Measurements from ENCODE around the gene MEIOC.
"Not testable (repeated sequence)": the region's sequence is repeated elsewhere in the genome, so short reads cannot be mapped to it uniquely, and the experiment has no call there.

The MEIOC gene

GRCh38 chr17:44630703-44631102, 25.6 kb upstream of the MEIOC start:
- H3K4me3 ChIP-seq (ENCODE audit: low read length), result no peak overlapping the region
- no peak for TF ChIP-seq ZNF274 (IDR thresholded peaks at IDR 0.05; ENCODE audit: low read depth, low read length)

- H3K4me3 ChIP-seq (ENCODE audit: low read length), result no peak overlapping the region
- no peak for TF ChIP-seq ZNF274 (IDR thresholded peaks at IDR 0.05; ENCODE audit: low read depth, low read length)
Measured at GRCh38 chr17:44633998-44634397, 22.3 kb upstream of the MEIOC start.

DNA sequence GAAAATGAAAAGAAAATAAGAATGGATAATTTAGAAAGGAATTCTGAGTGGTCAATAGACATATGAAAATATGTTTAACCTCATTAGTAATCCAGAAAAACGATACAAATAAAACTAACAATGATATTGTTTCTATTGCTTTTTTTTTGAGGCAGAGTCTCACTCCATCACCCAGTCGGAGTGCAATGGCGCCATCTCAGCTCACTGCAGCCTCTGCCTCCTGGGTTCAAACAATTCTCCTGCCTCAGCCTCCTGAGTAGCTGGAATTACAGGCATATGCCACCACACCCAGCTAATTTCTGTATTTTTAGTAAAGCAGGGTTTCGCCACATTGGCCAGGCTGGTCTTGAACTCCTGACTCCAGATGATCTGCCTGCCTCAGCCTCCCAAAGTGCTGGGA, 21.9 kb upstream of the MEIOC start:
- not testable (repeated sequence) for H3K4me3 ChIP-seq (ENCODE audit: low read length)

DNA sequence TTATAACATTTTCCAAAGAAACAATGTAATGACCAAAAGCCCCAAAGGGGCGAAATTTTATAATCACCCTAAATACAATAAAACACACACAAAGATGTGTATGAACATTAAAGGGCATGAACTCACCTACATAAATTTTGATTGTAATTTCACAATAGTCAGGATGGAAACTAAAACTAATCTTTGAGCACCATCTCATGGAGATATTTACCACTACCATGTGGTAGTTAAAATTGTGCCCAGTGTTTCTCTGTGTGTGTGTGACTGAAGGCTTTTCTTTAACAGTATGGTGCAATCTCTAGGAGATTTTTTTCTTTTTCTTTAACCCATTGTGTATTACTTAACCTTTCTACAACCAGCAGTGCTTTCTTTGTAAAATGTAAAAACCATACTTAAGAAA, 19.7 kb upstream of the MEIOC start:
- no peak for TF ChIP-seq ZNF274 (IDR thresholded peaks at IDR 0.05; ENCODE audit: low read depth, low read length)
- no peak overlapping the region for H3K4me3 ChIP-seq (ENCODE audit: low read length)

DNA sequence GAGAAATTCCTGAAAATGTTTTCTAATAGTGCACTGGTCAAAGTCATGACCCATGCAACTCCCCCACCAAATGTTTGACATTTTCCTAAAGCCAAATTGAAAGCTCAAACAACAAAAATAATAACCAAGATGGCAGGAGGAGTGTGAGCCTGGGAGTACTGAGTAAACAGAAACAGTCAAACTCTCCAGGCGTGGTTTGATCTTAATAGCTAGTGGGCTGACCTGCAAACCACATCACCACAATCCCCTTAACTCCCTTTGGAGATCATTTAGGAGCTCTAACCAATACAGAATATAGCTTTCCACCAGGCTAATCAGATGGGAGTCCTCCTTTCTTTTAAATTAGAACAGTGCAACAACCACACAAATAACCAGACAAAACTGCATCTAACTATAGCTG, 19.2 kb upstream of the MEIOC start:
- no peak overlapping the region for H3K4me3 ChIP-seq (ENCODE audit: low read length)
- no peak for TF ChIP-seq ZNF274 (IDR thresholded peaks at IDR 0.05; ENCODE audit: low read depth, low read length)

- no peak overlapping the region for H3K4me3 ChIP-seq (ENCODE audit: low read length)
- no peak for TF ChIP-seq ZNF274 (IDR thresholded peaks at IDR 0.05; ENCODE audit: low read depth, low read length)
Measured at GRCh38 chr17:44642834-44643233, 13.4 kb upstream of the MEIOC start.

GRCh38 chr17:44645341-44645740, 10.9 kb upstream of the MEIOC start:
- TF ChIP-seq ZNF274 (IDR thresholded peaks at IDR 0.05; ENCODE audit: low read depth, low read length), result no peak
- H3K4me3 ChIP-seq (ENCODE audit: low read length), result no peak overlapping the region

DNA sequence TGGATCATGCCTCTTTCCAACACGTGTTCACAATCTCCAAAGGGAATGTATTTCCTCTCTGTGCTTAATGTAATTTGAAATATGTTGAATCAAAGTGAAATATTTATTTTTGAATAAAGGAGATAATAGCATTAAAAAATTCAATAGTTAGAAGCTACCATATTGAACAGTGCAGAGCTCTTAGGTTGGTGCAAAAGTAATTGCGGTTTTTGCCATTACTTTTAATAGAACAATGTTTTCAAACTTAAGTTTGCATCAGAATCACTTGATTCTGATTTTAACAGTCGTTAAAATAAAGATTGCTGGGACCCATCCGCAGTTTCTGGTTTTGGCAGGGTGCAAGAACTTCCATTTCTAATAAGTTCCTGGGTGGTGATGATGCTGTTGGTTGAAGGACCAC, 10.0 kb upstream of the MEIOC start:
- TF ChIP-seq ZNF274 (IDR thresholded peaks at IDR 0.05; ENCODE audit: low read depth, low read length), result no peak

GRCh38 chr17:44647736-44648135, 8.5 kb upstream of the MEIOC start:
- TF ChIP-seq ZNF274 (IDR thresholded peaks at IDR 0.05; ENCODE audit: low read depth, low read length), result no peak
- H3K4me3 ChIP-seq (ENCODE audit: low read length), result no peak overlapping the region

More for the DNA sequence above, 10.0 kb upstream of the MEIOC start:
- H3K4me3 ChIP-seq (ENCODE audit: low read length), result no peak overlapping the region

DNA sequence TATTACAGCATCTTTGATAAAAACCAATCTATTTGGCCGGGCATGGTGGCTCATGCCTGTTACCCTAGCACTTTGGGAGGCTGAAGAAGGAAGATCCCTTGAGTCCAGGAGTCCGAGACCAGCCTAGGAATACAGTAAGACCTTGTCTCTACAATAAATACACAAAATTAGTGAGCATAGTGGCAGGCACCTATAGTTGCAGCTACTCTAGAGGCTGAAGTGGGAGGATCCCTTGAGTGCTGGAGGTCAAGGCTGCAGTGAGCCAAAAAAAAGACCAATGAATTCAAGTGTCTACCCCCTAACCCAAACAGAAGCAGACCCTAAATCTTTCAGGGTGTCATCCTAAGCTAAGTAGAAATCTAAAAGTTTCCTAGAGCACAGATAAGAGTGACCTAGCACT, 7.3 kb upstream of the MEIOC start:
- H3K4me3 ChIP-seq (ENCODE audit: low read length), result no peak overlapping the region
- TF ChIP-seq ZNF274 (IDR thresholded peaks at IDR 0.05; ENCODE audit: low read depth, low read length), result no peak

- no peak overlapping the region for H3K4me3 ChIP-seq (ENCODE audit: low read length)
- TF ChIP-seq ZNF274 (IDR thresholded peaks at IDR 0.05; ENCODE audit: low read depth, low read length), result no peak
Measured at GRCh38 chr17:44651228-44651627, 5.0 kb upstream of the MEIOC start.

DNA sequence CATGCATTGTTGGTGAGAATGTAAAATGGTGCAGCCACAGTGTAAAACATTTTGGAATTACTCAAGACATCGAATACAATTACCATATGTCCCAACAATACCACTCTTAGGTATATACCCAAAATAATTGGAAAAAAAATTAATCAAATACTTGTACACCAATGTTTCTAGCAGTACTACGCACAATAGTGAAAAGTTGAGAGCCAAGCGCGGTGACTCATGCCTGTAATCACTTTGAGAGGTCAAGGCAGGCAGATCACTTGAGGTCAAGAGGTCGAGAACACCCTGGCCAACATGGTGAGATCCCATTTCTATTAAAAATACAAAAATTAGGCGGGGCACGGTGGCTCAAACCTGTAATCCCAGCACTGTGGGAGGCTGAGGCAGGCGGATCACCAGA, 3.5 kb upstream of the MEIOC start:
- no peak for TF ChIP-seq ZNF274 (IDR thresholded peaks at IDR 0.05; ENCODE audit: low read depth, low read length)
- no peak overlapping the region for H3K4me3 ChIP-seq (ENCODE audit: low read length)

DNA sequence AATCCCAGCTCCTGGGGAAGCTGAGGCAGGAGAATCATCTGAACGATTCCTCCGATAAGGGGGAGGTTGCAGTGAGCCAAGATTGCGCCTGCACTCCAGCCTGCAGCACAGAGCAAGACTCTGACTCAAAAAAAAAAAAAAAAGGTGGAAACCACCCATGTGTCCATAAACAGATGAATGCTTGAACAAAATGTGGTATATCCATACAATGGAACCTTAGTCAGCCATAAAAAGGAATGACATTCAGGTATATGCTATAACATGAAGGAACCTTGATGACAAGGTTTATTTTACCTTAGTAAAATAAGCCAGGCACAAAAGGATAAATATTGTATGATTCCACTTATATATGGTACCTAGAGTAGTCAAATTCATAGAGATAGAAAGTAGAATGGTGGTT, 2.9 kb upstream of the MEIOC start:
- no peak for TF ChIP-seq ZNF274 (IDR thresholded peaks at IDR 0.05; ENCODE audit: low read depth, low read length)
- H3K4me3 ChIP-seq (ENCODE audit: low read length), result no peak overlapping the region

- TF ChIP-seq ZNF274 (IDR thresholded peaks at IDR 0.05; ENCODE audit: low read depth, low read length), result no peak
Measured at GRCh38 chr17:44653954-44654353, 2.3 kb upstream of the MEIOC start.

DNA sequence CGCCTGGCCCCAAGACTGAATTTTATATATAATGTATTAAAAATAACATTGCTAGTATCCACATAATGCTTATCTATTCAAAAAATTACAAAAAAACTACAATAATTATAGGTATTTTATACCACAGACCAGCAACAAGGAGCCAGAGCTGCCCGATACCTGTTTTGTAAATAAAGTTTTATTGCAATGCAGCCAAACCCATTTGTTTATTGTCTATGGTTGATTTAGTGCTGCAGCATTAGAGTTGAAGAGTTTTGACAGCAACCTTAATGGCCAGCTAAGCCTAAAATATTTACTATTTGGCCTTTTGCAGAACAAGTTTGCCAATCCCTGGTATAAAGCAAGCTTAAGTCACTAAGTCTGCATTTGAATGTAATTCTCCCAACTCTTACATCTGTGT, 5.6 kb downstream of the MEIOC start:
- H3K4me3 ChIP-seq (ENCODE audit: low read length), result no peak overlapping the region
- no peak for TF ChIP-seq ZNF274 (IDR thresholded peaks at IDR 0.05; ENCODE audit: low read depth, low read length)

More at GRCh38 chr17:44653954-44654353, 2.3 kb upstream of the MEIOC start:
- no peak overlapping the region for H3K4me3 ChIP-seq (ENCODE audit: low read length)

GRCh38 chr17:44663095-44663494, 6.8 kb downstream of the MEIOC start:
- no peak for TF ChIP-seq ZNF274 (IDR thresholded peaks at IDR 0.05; ENCODE audit: low read depth, low read length)
- no peak overlapping the region for H3K4me3 ChIP-seq (ENCODE audit: low read length)

GRCh38 chr17:44664867-44665266, 8.6 kb downstream of the MEIOC start:
- no peak overlapping the region for H3K4me3 ChIP-seq (ENCODE audit: low read length)
- no peak for TF ChIP-seq ZNF274 (IDR thresholded peaks at IDR 0.05; ENCODE audit: low read depth, low read length)
